Endothelial cell (in vitro differentiated cells): ENCODE measurements around the gene ABCG4. TPM values are rescaled to one million over a fixed set of nuclear protein-coding genes. Genes with fewer than 3 reads are reported as not detected.

Experiments used
- DNase-seq: peaks from one replicate; pipeline ENCODE4 v3.0.0; 2021; ENCODE audit warnings: low spot score
- H3K27ac Mint-ChIP-seq: one replicate; pipeline ENCODE4 v1.8.0; 2021; ENCODE audit warnings: mixed read lengths, inconsistent platforms; ENCODE audit not compliant: unreplicated experiment
- H3K27me3 Mint-ChIP-seq: one replicate; pipeline ENCODE4 v1.8.0; 2021; ENCODE audit warnings: mild to moderate bottlenecking, moderate library complexity, mixed read lengths, inconsistent platforms; ENCODE audit not compliant: unreplicated experiment
- H3K36me3 Mint-ChIP-seq: one replicate; pipeline ENCODE4 v1.8.0; 2021; ENCODE audit warnings: mild to moderate bottlenecking, low read depth, mixed read lengths, inconsistent platforms; ENCODE audit not compliant: unreplicated experiment
- H3K4me1 Mint-ChIP-seq: one replicate; pipeline ENCODE4 v1.8.0; 2021; ENCODE audit warnings: mild to moderate bottlenecking, mixed read lengths, inconsistent platforms; ENCODE audit not compliant: unreplicated experiment
- H3K4me3 Mint-ChIP-seq: one replicate; pipeline ENCODE4 v1.8.0; 2021; ENCODE audit warnings: mild to moderate bottlenecking, mixed read lengths, inconsistent platforms; ENCODE audit not compliant: unreplicated experiment
- H3K9me3 Mint-ChIP-seq: one replicate; pipeline ENCODE4 v1.8.0; 2021; ENCODE audit warnings: mixed read lengths, inconsistent platforms; ENCODE audit not compliant: unreplicated experiment
- CTCF ChIP-seq: fragments of 200-600 bp; sonication (generic); IDR thresholded peaks from one replicate; pipeline ENCODE4 v1.5.0; 2021; ENCODE audit warnings: antibody characterized with exemption; ENCODE audit not compliant: unreplicated experiment
- long read RNA-seq: library from polyadenylated mRNA; unstranded; transcript quantifications from one replicate; pipeline ENCODE4 v2.0.0, GENCODE V29; 2020; ENCODE audit not compliant: unreplicated experiment
- total RNA-seq: library from RNA; stranded (reverse); fragmentation: NEBNext Ultra II Directional; extraction: Animal tissue kit (Norgen Biotek cat#: 25700); gene quantifications from one replicate; pipeline ENCODE4 v1.2.1, GENCODE V29; 2021; ENCODE audit not compliant: unreplicated experiment

ABCG4 gene
- total RNA-seq: 0.10 TPM
- long read RNA-seq: 0 reads

- no peak within 1 kb of the TSS for H3K27ac Mint-ChIP-seq
- H3K27me3 Mint-ChIP-seq: peaks cover 26% of the 10 kb centered on the region
- peaks cover 6% of the 10 kb centered on the region for H3K4me1 Mint-ChIP-seq
- no peaks in the 10 kb centered on the region for H3K9me3 Mint-ChIP-seq
- DNase-seq: peak; percentile 30
- peak within 1 kb of the TSS; percentile 89 for H3K4me3 Mint-ChIP-seq
- H3K36me3 Mint-ChIP-seq: no peaks in the 10 kb centered on the region
- no peak for TF ChIP-seq CTCF
These were observed at the start of gene ABCG4 for GRCh38 chr11:119149018-119149785. Gene ABCG4 (plus strand): TSS chr11:119149052. CDS start chr11:119149966, 914 bp downstream.

- H3K36me3 Mint-ChIP-seq: peaks cover 42% of the 10 kb centered on the region
These were observed 49.1 kb upstream of the ABCG4 start for GRCh38 chr11:119099711-119100110.

DNA sequence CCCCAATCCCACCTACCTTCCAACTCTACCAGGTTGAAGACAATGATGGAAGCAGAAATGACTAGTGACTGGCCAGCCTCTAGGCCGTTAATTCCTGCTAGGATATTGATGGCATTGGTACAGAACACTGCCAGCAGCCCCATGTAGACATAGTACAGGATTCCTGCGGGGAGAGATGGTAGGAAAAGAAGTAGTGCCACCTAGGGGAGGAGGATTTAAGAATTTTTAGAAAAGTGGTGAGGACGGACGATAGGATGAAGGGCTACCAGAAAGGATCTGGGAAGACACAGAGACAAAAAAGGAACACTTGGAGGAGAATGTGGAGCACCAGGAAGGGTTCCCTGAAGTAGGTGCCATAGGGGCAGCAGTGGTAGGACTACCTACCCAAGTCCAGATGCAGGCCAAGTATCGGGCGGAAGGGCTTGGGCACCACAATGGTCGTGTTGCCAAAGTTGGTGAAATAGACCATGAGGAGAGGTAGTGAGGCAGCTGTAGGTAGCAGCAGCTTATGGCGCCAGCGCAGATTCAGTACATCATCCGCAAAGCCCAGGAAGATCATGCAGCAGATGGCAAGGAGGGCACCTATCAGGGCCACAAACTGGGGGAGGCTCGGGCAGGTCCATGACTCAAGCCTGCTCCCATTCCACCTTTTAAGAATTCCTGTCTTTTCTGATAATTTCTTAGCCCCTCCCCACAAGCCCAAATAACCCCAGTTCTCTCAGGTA, 48.4 kb upstream of the ABCG4 start:
- TF ChIP-seq CTCF: no peak
- H3K9me3 Mint-ChIP-seq: no peaks in the 10 kb centered on the region
- H3K27me3 Mint-ChIP-seq: peaks cover 12% of the 10 kb centered on the region
- H3K4me3 Mint-ChIP-seq: peak overlapping the region; percentile 93
- H3K36me3 Mint-ChIP-seq: peaks cover 38% of the 10 kb centered on the region
- H3K27ac Mint-ChIP-seq: peak overlapping the region; percentile 97
- peaks cover 27% of the 10 kb centered on the region for H3K4me1 Mint-ChIP-seq
- DNase-seq: no peak

More at GRCh38 chr11:119099711-119100110, 49.1 kb upstream of the ABCG4 start:
- peaks cover 11% of the 10 kb centered on the region for H3K27me3 Mint-ChIP-seq
- H3K9me3 Mint-ChIP-seq: no peaks in the 10 kb centered on the region
- TF ChIP-seq CTCF: no peak
- peak overlapping the region; percentile 97 for H3K27ac Mint-ChIP-seq
- no peak for DNase-seq
- no peak overlapping the region for H3K4me3 Mint-ChIP-seq
- peaks cover 23% of the 10 kb centered on the region for H3K4me1 Mint-ChIP-seq

GRCh38 chr11:119100994-119101758, 47.7 kb upstream of the ABCG4 start:
- Mint-ChIP-seq H3K4me1 (peaks cover 29% of the 10 kb centered on the region), H3K27ac (peak overlapping the region; percentile 97), H3K27me3 (peaks cover 9% of the 10 kb centered on the region), H3K36me3 (peaks cover 33% of the 10 kb centered on the region), H3K4me3 (peak overlapping the region; percentile 93), H3K9me3 (no peaks in the 10 kb centered on the region)
- DNase-seq: no peak
- TF ChIP-seq CTCF: no peak
